Naive thymus-derived CD4-positive, alpha-beta T cell (primary cell): Measurements from ENCODE around the gene SYNGR2. TPM values are rescaled to one million over a fixed set of nuclear protein-coding genes. Genes with fewer than 3 reads are reported as not detected.
"Not testable (repeated sequence)": the region's sequence is repeated elsewhere in the genome, so short reads cannot be mapped to it uniquely, and the experiment has no call there.

Experiments used
- ATAC-seq: fragments of 150-1000 bp; cut with Tn5 transposase; 2 replicates; pipeline ENCODE4 v1.10.0; 2021; ENCODE audit warnings: mild to moderate bottlenecking, moderate library complexity
- CTCF ChIA-PET: fragments of 350-600 bp; sonication (Branson Sonifier 250); formaldehyde crosslinking; loops from one replicate; lab custom pipeline; 2021; ENCODE audit warnings: antibody characterized with exemption; lab: Charles Lee
- POLR2A ChIA-PET: fragments of 350-600 bp; sonication (Branson Sonifier 250); formaldehyde crosslinking; loops from one replicate; lab custom pipeline; 2021; ENCODE audit warnings: antibody characterized with exemption, inconsistent platforms; lab: Charles Lee
- DNase-seq, 9 donors: peaks; one replicate each; pipeline versions ENCODE4 v3.0.0 to v3.0.0-alpha.2; 2020 to 2022; ENCODE audit warnings: mixed read lengths in 1 of 9
- H3K27ac ChIP-seq: one replicate; pipeline ENCODE4 v1.7.0; 2013; ENCODE audit warnings: mild to moderate bottlenecking, low read depth, low read length, moderate library complexity
- H3K27me3 ChIP-seq, 2 donors: one replicate each; pipeline ENCODE4 v1.7.0; 2013; ENCODE audit warnings: low read length in 2 of 2, mild to moderate bottlenecking in 2 of 2, moderate library complexity in 2 of 2; ENCODE audit not compliant: control insufficient read depth in 2 of 2, insufficient read depth in 2 of 2
- H3K36me3 ChIP-seq, 3 experiments: 1 replicate in 2 of 3; 2 replicates in 1 of 3; pipeline ENCODE4 v1.7.0; 2013; ENCODE audit warnings: low read length in 3 of 3, mild to moderate bottlenecking in 3 of 3, moderate library complexity in 1 of 3; ENCODE audit not compliant: insufficient read depth in 3 of 3, control insufficient read depth in 2 of 3
- H3K4me1 ChIP-seq, 2 donors: one replicate each; pipeline ENCODE4 v1.7.0; 2013; ENCODE audit warnings: low read length in 2 of 2, mild to moderate bottlenecking in 2 of 2, moderate library complexity in 1 of 2; ENCODE audit not compliant: control insufficient read depth in 2 of 2, insufficient read depth in 2 of 2
- H3K4me3 ChIP-seq: 2 replicates; pipeline ENCODE4 v1.7.0; 2013; ENCODE audit warnings: mild to moderate bottlenecking, low read length
- H3K9me3 ChIP-seq, 3 experiments: 1 replicate in 2 of 3; 2 replicates in 1 of 3; pipeline ENCODE4 v1.7.0; 2013; ENCODE audit warnings: low read length in 3 of 3; ENCODE audit not compliant: control insufficient read depth in 2 of 3
- H3K27ac Mint-ChIP-seq, 9 donors: one replicate each; pipeline ENCODE4 v1.8.0; 2020 to 2022; ENCODE audit warnings: mixed read lengths in 9 of 9, mild to moderate bottlenecking in 8 of 9, moderate library complexity in 5 of 9, inconsistent platforms in 2 of 9
- H3K27me3 Mint-ChIP-seq, 5 donors: one replicate each; pipeline ENCODE4 v1.8.0; 2021 to 2022; ENCODE audit warnings: mixed read lengths in 5 of 5, mild to moderate bottlenecking in 1 of 5
- H3K36me3 Mint-ChIP-seq, 5 donors: one replicate each; pipeline ENCODE4 v1.8.0; 2020 to 2022; ENCODE audit warnings: mixed read lengths in 5 of 5, mild to moderate bottlenecking in 3 of 5, inconsistent platforms in 1 of 5
- H3K4me1 Mint-ChIP-seq, 7 donors: one replicate each; pipeline ENCODE4 v1.8.0; 2020 to 2022; ENCODE audit warnings: mixed read lengths in 7 of 7, mild to moderate bottlenecking in 3 of 7, inconsistent platforms in 1 of 7
- H3K4me3 Mint-ChIP-seq, 10 donors: one replicate each; pipeline ENCODE4 v1.8.0; 2020 to 2022; ENCODE audit warnings: mild to moderate bottlenecking in 10 of 10, mixed read lengths in 10 of 10, moderate library complexity in 6 of 10, inconsistent platforms in 2 of 10
- H3K9me3 Mint-ChIP-seq, 11 donors: one replicate each; pipeline ENCODE4 v1.8.0; 2020 to 2022; ENCODE audit warnings: mixed read lengths in 11 of 11, mild to moderate bottlenecking in 4 of 11, inconsistent platforms in 1 of 11, moderate library complexity in 1 of 11
- intact Hi-C, 2 donors: fragments of 100-400 bp; cut with micrococcal nuclease; formaldehyde crosslinking; loops; one replicate each; pipeline ENCODE4 v1.15.1; 2023
- polyA plus RNA-seq, 2 donors: library from polyadenylated mRNA; unstranded; fragments of 300-500 nt; fragmentation: Illumina TruSeq; gene quantifications; one replicate each; pipeline ENCODE4 v1.2.3, GENCODE V29; 2021
- total RNA-seq, 6 experiments: library from RNA in 5 of 6; stranded (reverse) in 5 of 6; gene quantifications; 1 replicate in 5 of 6; 2 replicates in 1 of 6; pipeline ENCODE4 v1.2.3 and lab custom pipeline; 2021 to 2026

SYNGR2 gene
- total and polyA plus RNA-seq, 7 experiments from 2014 or later = 47.6 to 118 (median 84.4) TPM

DNA sequence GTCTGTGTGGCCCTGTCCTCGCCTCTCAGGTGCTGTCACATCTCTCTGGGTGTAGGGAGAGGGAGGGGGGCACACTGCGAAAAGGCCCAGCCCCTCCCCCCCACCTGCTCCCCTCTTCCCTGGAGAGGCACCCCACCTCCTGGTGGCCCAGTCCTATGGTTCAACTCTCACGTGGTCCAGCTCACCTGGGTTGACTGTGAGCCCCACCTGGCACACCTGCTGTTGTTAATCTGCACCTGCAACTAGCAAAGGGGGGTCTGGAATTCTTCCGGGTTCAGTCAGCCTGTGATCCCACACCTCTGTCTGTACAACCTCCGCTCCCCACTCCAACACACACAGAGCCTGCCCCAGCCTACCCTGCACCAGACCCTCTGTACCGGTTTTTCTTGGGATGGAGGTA is 2.0 kb upstream of the SYNGR2 start:
- intact Hi-C loops = loop anchor here (5.0 kb wide), 2 partner anchors 34 to 46 kb away; partner anchors contain the start of genes BIRC5 (in 1 of the 2) and TMC8 (in 1 of the 2)
- CTCF ChIA-PET = no interaction called here

DNA sequence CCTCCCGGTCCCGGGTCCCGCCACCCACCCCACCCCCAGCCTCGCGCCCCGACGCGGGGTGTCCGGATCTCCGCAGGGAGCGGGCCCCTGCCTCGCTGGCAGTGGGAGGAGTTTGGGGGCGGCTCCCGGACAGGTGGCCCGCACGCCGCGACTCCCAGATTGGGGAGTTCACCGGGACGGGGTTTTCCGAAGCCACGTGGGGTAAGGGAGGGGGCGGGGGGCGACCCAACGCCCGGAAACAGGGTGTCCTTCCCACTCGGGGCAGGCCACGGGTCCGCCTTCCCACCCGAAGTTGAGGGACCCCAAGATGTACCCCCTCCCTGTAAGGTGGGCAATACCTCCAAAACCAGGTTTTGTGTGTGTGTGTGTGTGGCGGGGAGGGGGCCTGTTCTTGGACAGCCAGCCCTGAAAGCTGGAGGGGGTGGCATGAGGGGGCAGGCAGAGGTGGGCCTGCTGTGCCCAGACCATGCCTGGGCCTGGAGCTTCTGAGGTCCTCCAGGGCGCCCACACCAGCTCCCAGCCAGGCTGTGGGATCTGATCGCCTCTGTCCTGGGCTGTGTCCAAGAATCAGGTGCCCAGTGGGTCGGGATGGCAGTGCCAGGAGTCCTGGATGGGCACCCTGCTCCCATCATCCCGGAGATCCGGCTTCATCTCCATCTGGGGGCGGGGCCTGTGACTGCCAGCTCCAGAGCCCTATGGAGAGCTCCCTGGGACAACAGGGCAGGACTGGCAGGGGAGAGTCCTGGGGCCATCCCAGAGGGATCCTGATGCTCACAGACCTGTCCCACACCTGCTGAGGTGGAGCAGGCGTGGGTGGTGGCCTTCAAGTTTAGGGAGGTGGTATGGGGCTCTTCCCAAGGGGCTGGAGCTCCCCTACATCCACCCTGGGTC is 767 bp downstream of the SYNGR2 start:
- H3K36me3 Mint-ChIP-seq = peaks cover 0 to 10% (median 0%) of the 10 kb centered on the region in 5 donors
- ChIA-PET POLR2A (interaction anchor here (0.6 to 2.2 kb wide), 16 partner anchors 22 to 211 kb away, joined by 3 to 12 read pairs (median 4); partner anchors contain the start of genes TMC8 and TNRC6C), CTCF (interaction anchor here (1.2 kb wide), 1 partner anchor 31 kb away, joined by 3 read pairs; no protein-coding TSS in a partner anchor)
- peak overlapping the region; percentile 62 to 83 (median 72) for H3K4me3 Mint-ChIP-seq
- H3K4me1 Mint-ChIP-seq = peaks cover 29 to 48% (median 43%) of the 10 kb centered on the region in 7 donors
- DNase-seq = peak in 6 of 9 donors; percentile 25 to 73 (median 32)
- no peaks in the 10 kb centered on the region for H3K27me3 ChIP-seq
- no peaks in the 10 kb centered on the region for H3K27me3 Mint-ChIP-seq
- ATAC-seq = peak; percentile 69
- H3K4me3 ChIP-seq = peak overlapping the region; percentile 58
- H3K9me3 ChIP-seq = no peaks in the 10 kb centered on the region
- peak overlapping the region; percentile 89 for H3K27ac ChIP-seq
- H3K27ac Mint-ChIP-seq = peak overlapping the region; percentile 31 to 88 (median 64)
- peaks cover 0 to 18% (median 0%) of the 10 kb centered on the region in 3 experiments for H3K36me3 ChIP-seq
- H3K9me3 Mint-ChIP-seq = no peaks in the 10 kb centered on the region
- H3K4me1 ChIP-seq = peaks cover 13 to 32% of the 10 kb centered on the region in 2 donors
- intact Hi-C loops = loop anchor here (1.0 to 5.0 kb wide), 6 partner anchors 18 to 502 kb away; partner anchors contain the start of genes TMC8 (in 2 of the 2), AFMID (in 1 of the 2), BIRC5 (in 1 of the 2) and TK1 (in 1 of the 2)

More for the DNA sequence above, 2.0 kb upstream of the SYNGR2 start:
- no peak for DNase-seq
- no peak overlapping the region for H3K27ac ChIP-seq
- H3K4me3 ChIP-seq = no peak overlapping the region
- H3K4me1 ChIP-seq = peaks cover 0 to 13% of the 10 kb centered on the region in 2 donors
- H3K27ac Mint-ChIP-seq = no peak overlapping the region
- no peak for ATAC-seq
- peak overlapping the region in 1 of 10 donors; percentile 16 for H3K4me3 Mint-ChIP-seq
- peaks cover 0 to under 1% (median 0%) of the 10 kb centered on the region in 5 donors for H3K36me3 Mint-ChIP-seq
- H3K27me3 ChIP-seq = no peaks in the 10 kb centered on the region
- H3K27me3 Mint-ChIP-seq = no peaks in the 10 kb centered on the region
- H3K9me3 ChIP-seq = no peaks in the 10 kb centered on the region
- peaks cover 0 to 9% (median 0%) of the 10 kb centered on the region in 3 experiments for H3K36me3 ChIP-seq
- peaks cover 2 to 21% (median 16%) of the 10 kb centered on the region in 7 donors for H3K4me1 Mint-ChIP-seq
- H3K9me3 Mint-ChIP-seq = no peaks in the 10 kb centered on the region
- POLR2A ChIA-PET = interaction anchor here (0.8 kb wide), 1 partner anchor 32 kb away, joined by 3 read pairs; no protein-coding TSS in a partner anchor

DNA sequence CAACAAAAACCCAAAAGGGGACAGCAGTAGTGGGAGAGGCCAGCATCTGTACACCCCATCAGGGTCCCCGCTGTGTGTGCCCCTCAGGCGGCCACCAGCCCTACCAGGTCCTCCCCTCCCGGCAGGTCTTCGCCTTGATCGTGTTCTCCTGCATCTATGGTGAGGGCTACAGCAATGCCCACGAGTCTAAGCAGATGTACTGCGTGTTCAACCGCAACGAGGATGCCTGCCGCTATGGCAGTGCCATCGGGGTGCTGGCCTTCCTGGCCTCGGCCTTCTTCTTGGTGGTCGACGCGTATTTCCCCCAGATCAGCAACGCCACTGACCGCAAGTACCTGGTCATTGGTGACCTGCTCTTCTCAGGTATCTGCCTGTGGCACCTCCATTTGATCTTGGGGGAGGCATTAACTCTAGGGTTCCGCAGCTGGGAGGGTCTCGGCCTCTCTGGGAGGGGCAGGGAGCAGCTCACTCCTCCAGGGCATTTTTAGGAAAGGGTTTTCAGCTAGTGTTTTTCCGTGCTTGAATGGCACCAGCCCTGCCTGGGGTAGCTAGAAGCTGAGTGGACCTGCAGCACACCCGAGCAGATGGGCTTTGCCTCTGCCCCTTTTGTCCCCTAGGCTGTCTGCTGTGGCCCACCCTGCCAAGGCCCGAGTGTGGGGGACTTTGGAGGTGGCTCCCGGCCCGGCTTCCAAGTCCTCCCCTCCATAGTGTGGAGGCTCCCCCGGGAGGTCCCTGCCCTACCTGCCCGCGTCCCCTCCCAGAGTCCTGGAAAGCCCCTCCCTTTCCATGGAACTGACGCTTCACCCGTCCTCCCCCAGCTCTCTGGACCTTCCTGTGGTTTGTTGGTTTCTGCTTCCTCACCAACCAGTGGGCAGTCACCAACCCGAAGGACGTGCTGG is 2.6 kb downstream of the SYNGR2 start:
- no peaks in the 10 kb centered on the region for H3K9me3 ChIP-seq
- H3K36me3 ChIP-seq = peaks cover 0 to 18% (median 0%) of the 10 kb centered on the region in 3 experiments
- Mint-ChIP-seq H3K9me3 (no peaks in the 10 kb centered on the region), H3K4me1 (peaks cover 32 to 54% (median 51%) of the 10 kb centered on the region in 7 donors), H3K4me3 (peak overlapping the region; percentile 32 to 83 (median 62)), H3K36me3 (peaks cover 0 to 10% (median 0%) of the 10 kb centered on the region in 5 donors), H3K27ac (peak overlapping the region in 8 of 9 donors; percentile 36 to 88 (median 65)), H3K27me3 (no peaks in the 10 kb centered on the region)
- intact Hi-C loops = loop anchor here in 1 of 2 donors (10.0 kb wide), 1 partner anchor 626 kb away; no protein-coding TSS in a partner anchor
- CTCF ChIA-PET = interaction anchor here (0.6 kb wide), 1 partner anchor 39 kb away, joined by 4 read pairs; no protein-coding TSS in a partner anchor
- POLR2A ChIA-PET = interaction anchor here (0.6 to 2.9 kb wide), 6 partner anchors 31 to 56 kb away, joined by 4 to 13 read pairs (median 6); partner anchors contain the start of gene TMC8
- H3K27me3 ChIP-seq = no peaks in the 10 kb centered on the region
- ATAC-seq = no peak
- peaks cover 13 to 36% of the 10 kb centered on the region in 2 donors for H3K4me1 ChIP-seq
- DNase-seq = no peak
- no peak overlapping the region for H3K4me3 ChIP-seq
- no peak overlapping the region for H3K27ac ChIP-seq

DNA sequence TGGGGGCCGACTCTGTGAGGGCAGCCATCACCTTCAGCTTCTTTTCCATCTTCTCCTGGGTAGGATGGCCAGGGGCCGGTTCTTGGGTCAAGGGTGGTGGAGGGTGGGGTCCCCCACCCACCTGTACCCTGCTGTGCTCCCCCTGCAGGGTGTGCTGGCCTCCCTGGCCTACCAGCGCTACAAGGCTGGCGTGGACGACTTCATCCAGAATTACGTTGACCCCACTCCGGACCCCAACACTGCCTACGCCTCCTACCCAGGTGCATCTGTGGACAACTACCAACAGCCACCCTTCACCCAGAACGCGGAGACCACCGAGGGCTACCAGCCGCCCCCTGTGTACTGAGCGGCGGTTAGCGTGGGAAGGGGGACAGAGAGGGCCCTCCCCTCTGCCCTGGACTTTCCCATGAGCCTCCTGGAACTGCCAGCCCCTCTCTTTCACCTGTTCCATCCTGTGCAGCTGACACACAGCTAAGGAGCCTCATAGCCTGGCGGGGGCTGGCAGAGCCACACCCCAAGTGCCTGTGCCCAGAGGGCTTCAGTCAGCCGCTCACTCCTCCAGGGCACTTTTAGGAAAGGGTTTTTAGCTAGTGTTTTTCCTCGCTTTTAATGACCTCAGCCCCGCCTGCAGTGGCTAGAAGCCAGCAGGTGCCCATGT is 3.3 kb downstream of the SYNGR2 start:
- H3K27ac Mint-ChIP-seq = peak overlapping the region in 7 of 9 donors; percentile 36 to 91 (median 76)
- DNase-seq, H3K27me3 ChIP-seq, CTCF ChIA-PET, H3K9me3 Mint-ChIP-seq, ATAC-seq, H3K27ac ChIP-seq, H3K27me3 Mint-ChIP-seq, H3K4me3 ChIP-seq, H3K9me3 ChIP-seq: not testable (repeated sequence)
- H3K4me3 Mint-ChIP-seq = peak overlapping the region in 5 of 10 donors; percentile 17 to 62 (median 34)
- POLR2A ChIA-PET = interaction anchor here (0.6 to 2.9 kb wide), 5 partner anchors 32 to 52 kb away, joined by 4 to 13 read pairs (median 5); partner anchors contain the start of gene TMC8
- intact Hi-C loops = loop anchor here in 1 of 2 donors (10.0 kb wide), 1 partner anchor 627 kb away; no protein-coding TSS in a partner anchor
- H3K4me1 Mint-ChIP-seq = peaks cover 32 to 62% (median 58%) of the 10 kb centered on the region in 7 donors
- Histone ChIP-seq H3K4me1 (peaks cover 16 to 43% of the 10 kb centered on the region in 2 donors), H3K36me3 (peaks cover 0 to 18% (median 0%) of the 10 kb centered on the region in 3 experiments)
- H3K36me3 Mint-ChIP-seq = peaks cover 0 to 10% (median 0%) of the 10 kb centered on the region in 5 donors

DNA sequence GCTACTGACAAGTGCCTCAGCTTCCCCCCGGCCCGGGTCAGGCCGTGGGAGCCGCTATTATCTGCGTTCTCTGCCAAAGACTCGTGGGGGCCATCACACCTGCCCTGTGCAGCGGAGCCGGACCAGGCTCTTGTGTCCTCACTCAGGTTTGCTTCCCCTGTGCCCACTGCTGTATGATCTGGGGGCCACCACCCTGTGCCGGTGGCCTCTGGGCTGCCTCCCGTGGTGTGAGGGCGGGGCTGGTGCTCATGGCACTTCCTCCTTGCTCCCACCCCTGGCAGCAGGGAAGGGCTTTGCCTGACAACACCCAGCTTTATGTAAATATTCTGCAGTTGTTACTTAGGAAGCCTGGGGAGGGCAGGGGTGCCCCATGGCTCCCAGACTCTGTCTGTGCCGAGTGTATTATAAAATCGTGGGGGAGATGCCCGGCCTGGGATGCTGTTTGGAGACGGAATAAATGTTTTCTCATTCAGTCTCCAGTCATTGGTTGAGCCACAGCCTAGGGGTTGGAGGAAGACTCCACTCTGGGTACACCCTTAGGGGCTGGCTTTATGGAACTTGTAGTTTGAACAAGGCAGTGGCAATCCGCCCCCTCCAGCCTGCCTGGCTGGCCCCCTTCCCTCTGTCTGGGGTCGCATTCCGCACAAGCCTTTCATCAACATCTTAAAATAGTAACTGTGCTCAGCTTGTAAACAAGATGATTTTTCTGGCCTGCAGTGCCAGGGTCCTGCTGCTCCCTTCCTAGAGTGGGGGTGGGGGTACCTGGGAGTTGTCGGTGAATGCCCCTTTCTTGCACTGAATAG is 4.1 kb downstream of the SYNGR2 start:
- Mint-ChIP-seq H3K36me3 (peaks cover 0 to 10% (median 0%) of the 10 kb centered on the region in 5 donors), H3K4me3 (peak overlapping the region in 7 of 10 donors; percentile 13 to 81 (median 34)), H3K27ac (peak overlapping the region; percentile 41 to 96 (median 80)), H3K4me1 (peaks cover 32 to 66% (median 63%) of the 10 kb centered on the region in 7 donors), H3K27me3 (no peaks in the 10 kb centered on the region), H3K9me3 (no peaks in the 10 kb centered on the region)
- peak; percentile 9 for ATAC-seq
- peaks cover 16 to 46% of the 10 kb centered on the region in 2 donors for H3K4me1 ChIP-seq
- intact Hi-C loops = loop anchor here in 1 of 2 donors (10.0 kb wide), 1 partner anchor 628 kb away; no protein-coding TSS in a partner anchor
- peak overlapping the region; percentile 39 for H3K27ac ChIP-seq
- DNase-seq = no peak
- H3K4me3 ChIP-seq = no peak overlapping the region
- H3K36me3 ChIP-seq = peaks cover 0 to 18% (median 0%) of the 10 kb centered on the region in 3 experiments
- H3K27me3 ChIP-seq = no peaks in the 10 kb centered on the region
- H3K9me3 ChIP-seq = no peaks in the 10 kb centered on the region
- ChIA-PET CTCF (no interaction called here), POLR2A (interaction anchor here (0.9 to 2.9 kb wide), 5 partner anchors 35 to 80 kb away, joined by 3 to 13 read pairs (median 4); partner anchors contain the start of gene TMC8)
